ENCODE data around the gene RELA.

DNA sequence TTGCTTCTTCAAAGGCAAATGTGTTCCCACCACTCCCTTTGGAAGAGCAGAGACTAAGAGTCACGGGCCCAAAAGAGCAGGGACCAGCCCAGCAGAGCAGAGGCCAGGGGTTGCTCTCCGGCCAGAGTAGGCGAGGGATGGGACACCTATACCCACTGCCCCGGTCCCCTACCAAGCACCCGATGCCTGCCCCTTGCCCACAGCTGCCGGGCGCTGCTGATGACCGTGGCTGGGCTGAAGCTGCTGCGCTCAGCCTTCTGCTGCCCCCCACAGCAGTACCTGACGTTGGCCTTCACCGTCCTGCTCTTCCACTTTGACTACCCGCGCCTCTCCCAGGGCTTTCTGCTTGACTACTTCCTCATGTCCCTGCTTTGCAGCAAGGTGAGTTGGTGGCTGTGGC, 35.5 kb downstream of the RELA start:
- TF ChIP-seq ZNF324 (tag by site-specific recombination; IDR thresholded peaks at IDR 0.05) (no peak), ZNF175 (tag by site-specific recombination; IDR thresholded peaks at IDR 0.05) (no peak), PRDM6 (tag by site-specific recombination; IDR thresholded peaks at IDR 0.05) (no peak), ZNF629 (tag by site-specific recombination; IDR thresholded peaks at IDR 0.05) (no peak), ZNF341 (tag by site-specific recombination; IDR thresholded peaks at IDR 0.05; ENCODE audit: low read depth) (no peak), ZNF747 (tag by site-specific recombination; IDR thresholded peaks at IDR 0.05) (no peak), ZNF530 (tag by site-specific recombination; IDR thresholded peaks at IDR 0.05; ENCODE audit: low read depth) (no peak), PRDM10 (tag by site-specific recombination; IDR thresholded peaks at IDR 0.05) (no peak), ZNF521 (tag by site-specific recombination; IDR thresholded peaks at IDR 0.05) (no peak)
- TF ChIP-seq, protein P1, sequence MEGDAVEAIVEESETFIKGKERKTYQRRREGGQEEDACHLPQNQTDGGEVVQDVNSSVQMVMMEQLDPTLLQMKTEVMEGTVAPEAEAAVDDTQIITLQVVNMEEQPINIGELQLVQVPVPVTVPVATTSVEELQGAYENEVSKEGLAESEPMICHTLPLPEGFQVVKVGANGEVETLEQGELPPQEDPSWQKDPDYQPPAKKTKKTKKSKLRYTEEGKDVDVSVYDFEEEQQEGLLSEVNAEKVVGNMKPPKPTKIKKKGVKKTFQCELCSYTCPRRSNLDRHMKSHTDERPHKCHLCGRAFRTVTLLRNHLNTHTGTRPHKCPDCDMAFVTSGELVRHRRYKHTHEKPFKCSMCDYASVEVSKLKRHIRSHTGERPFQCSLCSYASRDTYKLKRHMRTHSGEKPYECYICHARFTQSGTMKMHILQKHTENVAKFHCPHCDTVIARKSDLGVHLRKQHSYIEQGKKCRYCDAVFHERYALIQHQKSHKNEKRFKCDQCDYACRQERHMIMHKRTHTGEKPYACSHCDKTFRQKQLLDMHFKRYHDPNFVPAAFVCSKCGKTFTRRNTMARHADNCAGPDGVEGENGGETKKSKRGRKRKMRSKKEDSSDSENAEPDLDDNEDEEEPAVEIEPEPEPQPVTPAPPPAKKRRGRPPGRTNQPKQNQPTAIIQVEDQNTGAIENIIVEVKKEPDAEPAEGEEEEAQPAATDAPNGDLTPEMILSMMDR (tag by site-specific recombination; IDR thresholded peaks at IDR 0.05), result no peak

Data from HEK293 (cell line).